ENCODE results near the gene FAM151A.

FAM151A gene

GRCh38 chr1:54603241-54603640 is 20.1 kb downstream of the FAM151A start:
- no peak for FAIRE-seq

- FAIRE-seq, result no peak
Measured at GRCh38 chr1:54602554-54602953, 20.8 kb downstream of the FAM151A start.

GRCh38 chr1:54601730-54602129 is 21.6 kb downstream of the FAM151A start:
- FAIRE-seq, result no peak

- FAIRE-seq, result no peak
Measured at GRCh38 chr1:54600947-54601721, 22.2 kb downstream of the FAM151A start.

- no peak for FAIRE-seq
Measured at GRCh38 chr1:54599211-54599823, 24.0 kb downstream of the FAM151A start.

- FAIRE-seq, result no peak
Measured at GRCh38 chr1:54597455-54598030, 25.8 kb downstream of the FAM151A start.

- no peak for FAIRE-seq
Measured at GRCh38 chr1:54596756-54597155, 26.6 kb downstream of the FAM151A start.

- FAIRE-seq, result no peak
Measured at GRCh38 chr1:54595956-54596498, 27.3 kb downstream of the FAM151A start.

GRCh38 chr1:54594463-54594862 is 28.9 kb downstream of the FAM151A start:
- no peak for FAIRE-seq

- no peak for FAIRE-seq
Measured at GRCh38 chr1:54593571-54594160, 29.7 kb downstream of the FAM151A start.

- FAIRE-seq, result no peak
Measured at GRCh38 chr1:54591127-54591756, 32.1 kb downstream of the FAM151A start.

GRCh38 chr1:54588377-54588776 is 34.9 kb downstream of the FAM151A start:
- no peak for FAIRE-seq

- no peak for FAIRE-seq
Measured at GRCh38 chr1:54585181-54586066, 37.9 kb downstream of the FAM151A start.

- no peak for FAIRE-seq
Measured at GRCh38 chr1:54584575-54584974, 38.8 kb downstream of the FAM151A start.

GRCh38 chr1:54583871-54584270 is 39.5 kb downstream of the FAM151A start:
- no peak for FAIRE-seq

- no peak for FAIRE-seq
Measured at GRCh38 chr1:54583307-54583686, 40.0 kb downstream of the FAM151A start.

GRCh38 chr1:54582566-54583306 is 40.6 kb downstream of the FAM151A start:
- FAIRE-seq, result no peak

GRCh38 chr1:54581621-54582035 is 41.7 kb downstream of the FAM151A start:
- FAIRE-seq, result no peak

- no peak for FAIRE-seq
Measured at GRCh38 chr1:54580856-54581550, 42.3 kb downstream of the FAM151A start.

GRCh38 chr1:54579337-54579781 is 44.0 kb downstream of the FAM151A start:
- no peak for FAIRE-seq

- no peak for FAIRE-seq
Measured at GRCh38 chr1:54577612-54578011, 45.7 kb downstream of the FAM151A start.

Data from A204.1 (cell line).